Measurements from ENCODE around the gene ALOX5AP. TPM values are rescaled to one million over a fixed set of nuclear protein-coding genes. Genes with fewer than 3 reads are reported as not detected.
"Not testable (repeated sequence)": the region's sequence is repeated elsewhere in the genome, so short reads cannot be mapped to it uniquely, and the experiment has no call there.

The ALOX5AP gene
- total RNA-seq, 1 experiment from 2014 or later, result not detected

DNA sequence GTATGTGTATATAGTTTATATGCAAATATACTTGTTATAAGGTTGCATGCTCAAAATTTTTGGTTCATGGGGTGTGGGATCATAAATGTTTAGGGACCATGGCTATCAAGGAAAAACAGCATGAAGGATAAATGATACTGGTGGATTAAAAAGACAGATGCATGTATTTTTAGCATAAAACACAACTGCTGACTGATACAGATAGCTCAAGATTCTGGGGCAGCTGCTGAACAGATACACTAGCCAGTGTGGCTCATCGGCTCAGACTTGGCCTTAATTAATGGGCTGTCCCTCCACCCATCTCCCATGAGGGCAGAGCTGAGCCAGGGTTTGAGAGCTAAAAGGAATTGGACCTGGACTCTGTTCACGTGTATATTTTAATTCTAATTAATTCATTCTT is 11.4 kb downstream of the ALOX5AP start:
- CTCF ChIA-PET, result no interaction called here
- POLR2A ChIA-PET, result no interaction called here
- TF ChIP-seq, protein P1, sequence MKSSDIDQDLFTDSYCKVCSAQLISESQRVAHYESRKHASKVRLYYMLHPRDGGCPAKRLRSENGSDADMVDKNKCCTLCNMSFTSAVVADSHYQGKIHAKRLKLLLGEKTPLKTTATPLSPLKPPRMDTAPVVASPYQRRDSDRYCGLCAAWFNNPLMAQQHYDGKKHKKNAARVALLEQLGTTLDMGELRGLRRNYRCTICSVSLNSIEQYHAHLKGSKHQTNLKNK (CRISPR knock-in tag; IDR thresholded peaks at IDR 0.05), result no peak
- no peak for TF ChIP-seq GABPB1 (CRISPR knock-in tag; IDR thresholded peaks at IDR 0.05)
- H3K27me3 Mint-ChIP-seq (ENCODE audit: low read depth), result no peaks in the 10 kb centered on the region
- no peak for ATAC-seq
- no peak for DNase-seq (ENCODE audit: low spot score)
- no peaks in the 10 kb centered on the region for H3K9me3 Mint-ChIP-seq
- H3K4me3 Mint-ChIP-seq, result no peak overlapping the region
- no peaks in the 10 kb centered on the region for H3K36me3 Mint-ChIP-seq
- no peak overlapping the region for H3K27ac Mint-ChIP-seq
- H3K4me1 Mint-ChIP-seq, result peaks cover 12% of the 10 kb centered on the region

DNA sequence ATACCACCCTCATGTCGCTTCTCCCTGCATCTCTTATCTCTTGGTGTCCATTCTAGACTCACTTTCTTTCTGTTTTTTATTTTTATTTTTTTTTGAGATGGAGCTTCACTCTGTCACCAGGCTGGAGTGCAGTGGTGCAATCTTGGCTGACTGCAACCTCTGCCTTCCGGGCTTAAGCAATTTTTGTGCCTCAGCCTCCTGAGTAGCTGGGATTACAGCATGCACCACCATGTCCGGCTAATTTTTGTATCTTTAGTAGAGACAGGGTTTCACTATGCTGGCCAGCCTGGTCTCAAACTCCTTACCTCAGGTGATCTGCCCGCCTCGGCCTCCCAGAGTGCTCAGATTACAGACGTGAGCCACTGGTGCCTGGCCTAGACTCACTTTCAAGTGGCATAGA is 12.5 kb downstream of the ALOX5AP start:
- H3K27ac Mint-ChIP-seq; H3K9me3 Mint-ChIP-seq; H3K36me3 Mint-ChIP-seq; CTCF ChIA-PET; DNase-seq (ENCODE audit: low spot score); POLR2A ChIA-PET; H3K4me3 Mint-ChIP-seq; H3K27me3 Mint-ChIP-seq (ENCODE audit: low read depth); ATAC-seq: not testable (repeated sequence)
- peaks cover 12% of the 10 kb centered on the region for H3K4me1 Mint-ChIP-seq

DNA sequence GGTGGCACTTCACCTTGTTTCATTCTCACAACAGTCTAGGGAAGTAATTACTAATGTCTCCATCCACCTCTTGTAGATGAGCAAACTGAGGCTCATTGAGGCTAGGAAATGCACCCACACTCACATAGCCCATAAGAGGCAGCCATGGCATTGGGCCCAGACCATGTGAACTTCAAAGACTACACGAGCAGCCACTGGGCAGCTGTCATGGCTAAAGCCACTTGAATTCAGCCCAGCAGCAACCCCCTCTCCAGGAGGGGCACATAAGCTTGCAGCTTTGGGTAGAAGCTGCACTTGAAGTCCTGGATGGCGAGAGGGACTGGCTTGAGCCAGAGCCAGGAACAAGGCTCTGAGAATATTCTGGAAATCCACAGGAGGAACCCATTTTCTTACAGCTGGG is 13.4 kb downstream of the ALOX5AP start:
- CTCF ChIA-PET, result no interaction called here
- Mint-ChIP-seq H3K36me3 (no peaks in the 10 kb centered on the region), H3K27ac (no peak overlapping the region), H3K4me3 (no peak overlapping the region), H3K9me3 (no peaks in the 10 kb centered on the region), H3K4me1 (peaks cover 12% of the 10 kb centered on the region), H3K27me3 (ENCODE audit: low read depth) (no peaks in the 10 kb centered on the region)
- TF ChIP-seq ELF4 (CRISPR knock-in tag; IDR thresholded peaks at IDR 0.05; ENCODE audit: low read depth), result no peak
- no peak for TF ChIP-seq IRF2 (CRISPR knock-in tag; IDR thresholded peaks at IDR 0.05; ENCODE audit: borderline replicate concordance, low read depth)
- no peak for TF ChIP-seq RELA (CRISPR knock-in tag; IDR thresholded peaks at IDR 0.05; ENCODE audit: borderline replicate concordance)
- TF ChIP-seq SOX15 (CRISPR knock-in tag; IDR thresholded peaks at IDR 0.05), result no peak
- TF ChIP-seq ZNF317 (CRISPR knock-in tag; IDR thresholded peaks at IDR 0.05; ENCODE audit: borderline replicate concordance, low read depth), result no peak
- TF ChIP-seq, protein P2, sequence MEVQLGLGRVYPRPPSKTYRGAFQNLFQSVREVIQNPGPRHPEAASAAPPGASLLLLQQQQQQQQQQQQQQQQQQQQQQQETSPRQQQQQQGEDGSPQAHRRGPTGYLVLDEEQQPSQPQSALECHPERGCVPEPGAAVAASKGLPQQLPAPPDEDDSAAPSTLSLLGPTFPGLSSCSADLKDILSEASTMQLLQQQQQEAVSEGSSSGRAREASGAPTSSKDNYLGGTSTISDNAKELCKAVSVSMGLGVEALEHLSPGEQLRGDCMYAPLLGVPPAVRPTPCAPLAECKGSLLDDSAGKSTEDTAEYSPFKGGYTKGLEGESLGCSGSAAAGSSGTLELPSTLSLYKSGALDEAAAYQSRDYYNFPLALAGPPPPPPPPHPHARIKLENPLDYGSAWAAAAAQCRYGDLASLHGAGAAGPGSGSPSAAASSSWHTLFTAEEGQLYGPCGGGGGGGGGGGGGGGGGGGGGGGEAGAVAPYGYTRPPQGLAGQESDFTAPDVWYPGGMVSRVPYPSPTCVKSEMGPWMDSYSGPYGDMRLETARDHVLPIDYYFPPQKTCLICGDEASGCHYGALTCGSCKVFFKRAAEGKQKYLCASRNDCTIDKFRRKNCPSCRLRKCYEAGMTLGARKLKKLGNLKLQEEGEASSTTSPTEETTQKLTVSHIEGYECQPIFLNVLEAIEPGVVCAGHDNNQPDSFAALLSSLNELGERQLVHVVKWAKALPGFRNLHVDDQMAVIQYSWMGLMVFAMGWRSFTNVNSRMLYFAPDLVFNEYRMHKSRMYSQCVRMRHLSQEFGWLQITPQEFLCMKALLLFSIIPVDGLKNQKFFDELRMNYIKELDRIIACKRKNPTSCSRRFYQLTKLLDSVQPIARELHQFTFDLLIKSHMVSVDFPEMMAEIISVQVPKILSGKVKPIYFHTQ (CRISPR knock-in tag; IDR thresholded peaks at IDR 0.05), result no peak
- no peak for TF ChIP-seq ZNF219 (CRISPR knock-in tag; IDR thresholded peaks at IDR 0.05; ENCODE audit: borderline replicate concordance)
- TF ChIP-seq TP53 (CRISPR knock-in tag; IDR thresholded peaks at IDR 0.05), result no peak
- TF ChIP-seq SP1 (CRISPR knock-in tag; conservative IDR thresholded peaks at IDR 0.05), result no peak
- DNase-seq (ENCODE audit: low spot score) (no peak), ATAC-seq (no peak)
- POLR2A ChIA-PET, result no interaction called here

DNA sequence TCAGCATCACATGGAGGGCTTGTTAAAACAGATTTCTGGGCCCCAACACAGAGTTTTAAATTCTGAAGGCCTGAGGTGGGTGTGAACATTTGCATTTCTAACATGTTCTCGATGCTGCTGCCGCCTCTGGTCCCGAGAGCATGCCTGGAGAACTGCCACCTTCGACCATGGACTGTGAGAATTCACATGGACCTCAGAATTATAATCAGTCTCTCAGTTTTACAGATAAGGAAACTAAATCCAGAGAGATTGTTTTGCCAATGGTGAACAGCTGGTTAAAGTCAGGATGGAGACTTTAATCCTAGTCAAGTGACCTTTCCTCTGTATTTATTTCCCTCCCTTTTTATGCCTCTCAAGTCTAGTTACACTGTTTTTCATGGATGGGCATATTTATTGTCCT is 14.7 kb downstream of the ALOX5AP start:
- POLR2A ChIA-PET, result no interaction called here
- Mint-ChIP-seq H3K9me3 (no peaks in the 10 kb centered on the region), H3K27ac (no peak overlapping the region), H3K4me3 (no peak overlapping the region), H3K4me1 (peaks cover 2% of the 10 kb centered on the region; the same call in 1 of the 2 replicates), H3K36me3 (no peaks in the 10 kb centered on the region), H3K27me3 (ENCODE audit: low read depth) (no peaks in the 10 kb centered on the region)
- no peak for DNase-seq (ENCODE audit: low spot score)
- CTCF ChIA-PET, result no interaction called here
- no peak for ATAC-seq
- TF ChIP-seq CREM (CRISPR knock-in tag; IDR thresholded peaks at IDR 0.05) (no peak), ZBTB21 (CRISPR knock-in tag; IDR thresholded peaks at IDR 0.05; ENCODE audit: borderline replicate concordance) (no peak), ATF1 (CRISPR knock-in tag; IDR thresholded peaks at IDR 0.05) (no peak), IRF2 (CRISPR knock-in tag; IDR thresholded peaks at IDR 0.05; ENCODE audit: borderline replicate concordance, low read depth) (no peak), ETV6 (CRISPR knock-in tag; IDR thresholded peaks at IDR 0.05) (no peak), ZNF138 (CRISPR knock-in tag; conservative IDR thresholded peaks at IDR 0.05) (no peak), SMAD4 (CRISPR knock-in tag; IDR thresholded peaks at IDR 0.05) (no peak), FOXP1 (CRISPR knock-in tag; IDR thresholded peaks at IDR 0.05; ENCODE audit: borderline replicate concordance) (no peak)
- TF ChIP-seq, protein P3, sequence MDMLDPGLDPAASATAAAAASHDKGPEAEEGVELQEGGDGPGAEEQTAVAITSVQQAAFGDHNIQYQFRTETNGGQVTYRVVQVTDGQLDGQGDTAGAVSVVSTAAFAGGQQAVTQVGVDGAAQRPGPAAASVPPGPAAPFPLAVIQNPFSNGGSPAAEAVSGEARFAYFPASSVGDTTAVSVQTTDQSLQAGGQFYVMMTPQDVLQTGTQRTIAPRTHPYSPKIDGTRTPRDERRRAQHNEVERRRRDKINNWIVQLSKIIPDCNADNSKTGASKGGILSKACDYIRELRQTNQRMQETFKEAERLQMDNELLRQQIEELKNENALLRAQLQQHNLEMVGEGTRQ (CRISPR knock-in tag; IDR thresholded peaks at IDR 0.05), result no peak
- TF ChIP-seq, protein P4, sequence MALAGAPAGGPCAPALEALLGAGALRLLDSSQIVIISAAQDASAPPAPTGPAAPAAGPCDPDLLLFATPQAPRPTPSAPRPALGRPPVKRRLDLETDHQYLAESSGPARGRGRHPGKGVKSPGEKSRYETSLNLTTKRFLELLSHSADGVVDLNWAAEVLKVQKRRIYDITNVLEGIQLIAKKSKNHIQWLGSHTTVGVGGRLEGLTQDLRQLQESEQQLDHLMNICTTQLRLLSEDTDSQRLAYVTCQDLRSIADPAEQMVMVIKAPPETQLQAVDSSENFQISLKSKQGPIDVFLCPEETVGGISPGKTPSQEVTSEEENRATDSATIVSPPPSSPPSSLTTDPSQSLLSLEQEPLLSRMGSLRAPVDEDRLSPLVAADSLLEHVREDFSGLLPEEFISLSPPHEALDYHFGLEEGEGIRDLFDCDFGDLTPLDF (CRISPR knock-in tag; IDR thresholded peaks at IDR 0.05), result no peak
- TF ChIP-seq, protein P5, sequence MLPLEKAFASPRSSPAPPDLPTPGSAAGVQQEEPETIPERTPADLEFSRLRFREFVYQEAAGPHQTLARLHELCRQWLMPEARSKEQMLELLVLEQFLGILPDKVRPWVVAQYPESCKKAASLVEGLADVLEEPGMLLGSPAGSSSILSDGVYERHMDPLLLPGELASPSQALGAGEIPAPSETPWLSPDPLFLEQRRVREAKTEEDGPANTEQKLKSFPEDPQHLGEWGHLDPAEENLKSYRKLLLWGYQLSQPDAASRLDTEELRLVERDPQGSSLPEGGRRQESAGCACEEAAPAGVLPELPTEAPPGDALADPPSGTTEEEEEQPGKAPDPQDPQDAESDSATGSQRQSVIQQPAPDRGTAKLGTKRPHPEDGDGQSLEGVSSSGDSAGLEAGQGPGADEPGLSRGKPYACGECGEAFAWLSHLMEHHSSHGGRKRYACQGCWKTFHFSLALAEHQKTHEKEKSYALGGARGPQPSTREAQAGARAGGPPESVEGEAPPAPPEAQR (CRISPR knock-in tag; IDR thresholded peaks at IDR 0.05), result no peak
